PFSK-1 (cell line): ENCODE measurements around the gene NUB1.

ENCODE experiments used
- FOXP2 ChIP-seq: optimal IDR thresholded peaks from 2 replicates; pipeline ENCODE3; 2011; ENCODE audit warnings: borderline replicate concordance, control low read depth, inconsistent platforms; ENCODE audit not compliant: insufficient read depth; ENCODE audit errors: extremely low read length, extremely low read depth
- POLR2AphosphoS5 ChIP-seq: IDR thresholded peaks from 2 replicates; pipeline ENCODE4 v1.6.1; 2012; ENCODE audit warnings: low read depth, mild to moderate bottlenecking, control low read depth, low read length, moderate library complexity
- SIN3A ChIP-seq: IDR thresholded peaks from 2 replicates; pipeline ENCODE4 v1.6.1; 2012; ENCODE audit warnings: mild to moderate bottlenecking, low read length, moderate library complexity, borderline replicate concordance; ENCODE audit not compliant: insufficient read depth
- TAF1 ChIP-seq: IDR thresholded peaks from 2 replicates; pipeline ENCODE4 v1.6.1; 2012; ENCODE audit warnings: low read length, control low read depth, borderline replicate concordance; ENCODE audit not compliant: insufficient read depth
- TF ChIP-seq, protein P1 (sequence below), 2 experiments: IDR thresholded peaks; 2 replicates each; pipeline versions ENCODE4 v1.6.1 to v1.8.0; 2011 to 2012; ENCODE audit warnings: low read depth in 2 of 2, low read length in 2 of 2, control low read depth in 1 of 2, inconsistent platforms in 1 of 2, mild to moderate bottlenecking in 1 of 2, moderate library complexity in 1 of 2; ENCODE audit not compliant: insufficient read depth in 1 of 2

The NUB1 gene

DNA sequence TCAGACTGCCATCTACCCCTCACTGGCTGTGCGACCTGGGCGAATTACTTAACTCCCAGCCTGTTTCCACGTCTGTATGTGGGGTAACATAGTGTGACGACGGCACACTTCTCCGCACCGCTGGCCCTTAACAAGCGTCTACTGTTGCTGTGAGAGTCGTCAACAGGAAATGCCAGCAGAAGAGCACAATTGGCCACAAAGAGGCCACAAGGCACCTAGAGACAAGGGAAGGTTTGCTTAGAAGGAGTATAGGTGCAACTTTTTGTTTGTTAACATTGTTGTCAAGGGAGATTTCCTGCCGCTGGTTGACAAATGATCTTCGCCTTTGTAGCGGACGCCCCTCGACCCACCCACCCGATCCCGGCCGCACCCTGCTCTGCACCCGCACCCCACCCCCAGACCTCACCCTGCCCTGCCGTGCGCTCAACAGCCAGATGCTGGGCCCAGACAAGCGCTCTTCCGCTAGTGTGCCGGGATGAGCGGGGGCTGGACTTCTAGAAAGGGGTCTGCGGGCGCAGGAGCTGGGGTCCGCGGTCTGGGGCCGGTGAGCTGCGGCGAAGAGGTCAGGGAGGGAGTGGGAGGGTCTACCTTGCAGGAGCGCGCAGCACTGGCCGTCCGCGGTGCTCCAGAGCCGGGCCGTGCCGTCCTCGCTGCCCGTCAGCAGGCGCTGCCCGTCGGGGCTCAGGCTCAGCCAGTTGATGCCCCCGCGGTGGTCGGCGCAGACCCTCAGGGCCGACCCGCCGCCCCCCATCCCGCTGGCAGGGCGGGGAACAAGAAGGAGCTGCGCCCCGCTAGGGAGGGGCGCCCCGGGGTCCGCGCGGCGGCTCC, 67.4 kb downstream of the NUB1 start:
- no peak for TF ChIP-seq FOXP2
- no peak for TF ChIP-seq TAF1
- TF ChIP-seq, protein P1, sequence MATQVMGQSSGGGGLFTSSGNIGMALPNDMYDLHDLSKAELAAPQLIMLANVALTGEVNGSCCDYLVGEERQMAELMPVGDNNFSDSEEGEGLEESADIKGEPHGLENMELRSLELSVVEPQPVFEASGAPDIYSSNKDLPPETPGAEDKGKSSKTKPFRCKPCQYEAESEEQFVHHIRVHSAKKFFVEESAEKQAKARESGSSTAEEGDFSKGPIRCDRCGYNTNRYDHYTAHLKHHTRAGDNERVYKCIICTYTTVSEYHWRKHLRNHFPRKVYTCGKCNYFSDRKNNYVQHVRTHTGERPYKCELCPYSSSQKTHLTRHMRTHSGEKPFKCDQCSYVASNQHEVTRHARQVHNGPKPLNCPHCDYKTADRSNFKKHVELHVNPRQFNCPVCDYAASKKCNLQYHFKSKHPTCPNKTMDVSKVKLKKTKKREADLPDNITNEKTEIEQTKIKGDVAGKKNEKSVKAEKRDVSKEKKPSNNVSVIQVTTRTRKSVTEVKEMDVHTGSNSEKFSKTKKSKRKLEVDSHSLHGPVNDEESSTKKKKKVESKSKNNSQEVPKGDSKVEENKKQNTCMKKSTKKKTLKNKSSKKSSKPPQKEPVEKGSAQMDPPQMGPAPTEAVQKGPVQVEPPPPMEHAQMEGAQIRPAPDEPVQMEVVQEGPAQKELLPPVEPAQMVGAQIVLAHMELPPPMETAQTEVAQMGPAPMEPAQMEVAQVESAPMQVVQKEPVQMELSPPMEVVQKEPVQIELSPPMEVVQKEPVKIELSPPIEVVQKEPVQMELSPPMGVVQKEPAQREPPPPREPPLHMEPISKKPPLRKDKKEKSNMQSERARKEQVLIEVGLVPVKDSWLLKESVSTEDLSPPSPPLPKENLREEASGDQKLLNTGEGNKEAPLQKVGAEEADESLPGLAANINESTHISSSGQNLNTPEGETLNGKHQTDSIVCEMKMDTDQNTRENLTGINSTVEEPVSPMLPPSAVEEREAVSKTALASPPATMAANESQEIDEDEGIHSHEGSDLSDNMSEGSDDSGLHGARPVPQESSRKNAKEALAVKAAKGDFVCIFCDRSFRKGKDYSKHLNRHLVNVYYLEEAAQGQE (IDR thresholded peaks at IDR 0.05; ENCODE audit: insufficient read depth in 1 of 2, low read depth in 2 of 2, low read length in 2 of 2): no peak
- no peak for TF ChIP-seq POLR2AphosphoS5
- no peak for TF ChIP-seq SIN3A

DNA sequence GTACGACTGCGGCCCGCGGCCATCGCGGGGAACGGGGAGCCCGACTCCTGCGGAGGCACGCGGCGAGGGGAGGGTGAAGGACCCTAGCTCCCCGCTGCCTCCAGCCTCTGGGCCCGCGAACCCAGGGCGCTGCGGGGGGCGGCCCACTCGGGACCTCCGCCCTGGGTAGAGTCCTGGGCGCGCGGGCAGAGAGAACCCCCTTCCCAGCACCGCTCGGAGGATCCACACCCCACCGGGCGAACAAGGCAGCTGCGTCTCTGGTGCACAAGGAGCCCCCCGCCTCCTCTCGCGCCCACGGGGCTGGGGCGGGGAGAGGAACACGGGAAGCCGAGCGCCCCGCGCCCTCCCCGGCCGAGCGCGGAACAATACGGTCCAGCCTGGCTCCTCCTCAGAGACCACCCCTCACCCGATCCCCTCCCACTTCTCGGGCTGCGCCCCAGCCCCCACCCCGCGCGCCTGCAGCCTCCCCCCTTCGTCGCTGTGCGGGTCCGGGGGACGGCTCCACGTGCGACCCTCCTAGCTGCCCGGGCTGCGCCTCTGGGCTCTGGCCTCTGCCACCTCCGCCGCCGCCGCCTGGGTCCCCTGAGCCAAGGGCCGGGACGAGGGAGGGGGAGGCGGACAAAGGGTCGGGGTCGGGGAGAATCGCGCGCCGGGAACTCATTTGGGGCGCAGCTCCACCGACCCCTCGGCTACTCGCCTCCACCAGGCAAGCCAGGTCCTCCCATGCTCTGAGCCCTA, 68.2 kb downstream of the NUB1 start, which contains the start of gene WDR86:
WDR86 (minus strand) TSS at position 372 of the 738 bp plus-strand sequence. CDS start 449 bp downstream, outside the sequence.
- TF ChIP-seq FOXP2: no peak
- TF ChIP-seq POLR2AphosphoS5: no peak
- no peak for TF ChIP-seq TAF1
- no peak for TF ChIP-seq SIN3A
- TF ChIP-seq, protein P1 (IDR thresholded peaks at IDR 0.05; ENCODE audit: insufficient read depth in 1 of 2, low read depth in 2 of 2, low read length in 2 of 2): no peak

DNA sequence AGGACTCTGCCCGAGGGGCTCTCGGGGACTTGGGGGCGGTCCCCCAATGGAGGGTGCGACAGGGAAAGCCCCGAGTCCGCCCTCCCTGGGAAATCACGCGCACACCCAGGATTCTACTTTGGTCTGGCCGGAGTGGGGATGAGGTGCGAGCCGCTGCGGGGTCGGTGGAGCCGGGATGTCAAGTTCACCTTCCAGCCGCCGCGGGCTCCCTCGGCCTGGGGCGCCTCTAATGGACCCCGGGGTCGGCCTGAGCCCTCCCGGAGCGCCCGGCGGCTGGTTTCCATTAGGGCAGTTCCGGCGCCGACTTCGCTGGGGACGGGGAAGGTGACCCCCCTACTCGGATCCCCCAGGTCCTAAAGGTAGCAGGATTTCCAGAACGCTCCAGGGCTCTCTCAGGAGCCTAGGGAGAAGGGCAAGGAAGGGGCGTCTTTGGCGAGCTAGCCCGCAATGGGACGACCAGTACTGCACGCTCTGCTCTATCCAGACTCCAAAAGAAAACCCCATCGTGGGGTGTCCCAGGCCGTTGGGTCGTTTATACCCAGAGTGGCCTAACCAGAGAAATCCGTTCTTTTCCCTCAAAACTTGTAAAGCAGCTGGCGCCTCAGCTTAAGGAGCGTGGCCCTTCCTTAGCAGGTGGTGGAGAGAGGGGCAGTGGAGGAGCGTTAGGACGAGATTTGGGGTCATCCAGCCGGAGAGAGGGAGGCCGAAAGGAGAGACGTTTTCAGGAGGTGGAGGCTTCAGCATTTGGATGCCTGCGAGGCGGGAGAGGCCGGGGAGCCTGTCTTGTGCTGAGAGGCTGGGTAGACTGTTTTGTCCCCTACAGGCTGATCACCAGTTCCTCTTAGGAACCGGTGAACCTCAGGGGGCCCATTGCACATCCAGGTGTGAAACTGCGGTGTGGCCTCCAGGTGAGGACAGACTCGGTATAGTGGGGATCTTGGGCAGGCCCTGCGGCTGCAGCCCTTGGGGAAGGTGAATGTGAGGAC, 69.1 kb downstream of the NUB1 start:
- TF ChIP-seq SIN3A (no peak), FOXP2 (no peak), TAF1 (no peak), POLR2AphosphoS5 (no peak)
- TF ChIP-seq, protein P1 (IDR thresholded peaks at IDR 0.05; ENCODE audit: insufficient read depth in 1 of 2, low read depth in 2 of 2, low read length in 2 of 2): no peak

DNA sequence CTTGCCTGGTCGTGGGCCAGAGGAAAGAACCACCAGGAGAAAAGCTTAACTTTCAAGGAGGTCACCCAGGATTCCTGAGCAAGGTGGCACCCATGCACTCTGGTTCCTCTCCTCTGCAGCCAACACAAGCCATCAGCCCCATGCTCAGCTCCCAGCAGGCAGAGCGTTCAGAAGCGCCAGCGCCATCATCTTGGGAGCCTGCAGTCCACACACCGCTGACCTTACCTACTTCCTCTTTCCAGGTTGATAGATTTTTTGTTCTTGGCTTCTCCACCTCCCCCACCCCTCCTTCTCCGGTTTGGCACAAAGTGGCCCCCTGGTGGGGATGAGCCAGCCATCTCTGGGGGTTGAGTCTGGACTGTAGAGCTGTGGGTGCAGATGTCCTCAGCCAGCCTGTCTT, 69.9 kb downstream of the NUB1 start:
- TF ChIP-seq FOXP2 (no peak), TAF1 (no peak), POLR2AphosphoS5 (no peak), SIN3A (no peak)
- TF ChIP-seq, protein P1 (IDR thresholded peaks at IDR 0.05; ENCODE audit: insufficient read depth in 1 of 2, low read depth in 2 of 2, low read length in 2 of 2): no peak
